GM04504 (cell line): Measurements from ENCODE around the gene EIF1.
A peak's percentile ranks its signal among the peaks of the same experiment; 100 is the strongest.
"Not testable (repeated sequence)": the region's sequence is repeated elsewhere in the genome, so short reads cannot be mapped to it uniquely, and the experiment has no call there.

Source experiments
- DNase-seq: peaks from one replicate; pipeline ENCODE4 v3.0.0-alpha.2; 2012; ENCODE audit warnings: low read depth

Gene EIF1

GRCh38 chr17:41678907-41679739 lies 9.6 kb upstream of the EIF1 start:
- DNase-seq, result no peak

DNA sequence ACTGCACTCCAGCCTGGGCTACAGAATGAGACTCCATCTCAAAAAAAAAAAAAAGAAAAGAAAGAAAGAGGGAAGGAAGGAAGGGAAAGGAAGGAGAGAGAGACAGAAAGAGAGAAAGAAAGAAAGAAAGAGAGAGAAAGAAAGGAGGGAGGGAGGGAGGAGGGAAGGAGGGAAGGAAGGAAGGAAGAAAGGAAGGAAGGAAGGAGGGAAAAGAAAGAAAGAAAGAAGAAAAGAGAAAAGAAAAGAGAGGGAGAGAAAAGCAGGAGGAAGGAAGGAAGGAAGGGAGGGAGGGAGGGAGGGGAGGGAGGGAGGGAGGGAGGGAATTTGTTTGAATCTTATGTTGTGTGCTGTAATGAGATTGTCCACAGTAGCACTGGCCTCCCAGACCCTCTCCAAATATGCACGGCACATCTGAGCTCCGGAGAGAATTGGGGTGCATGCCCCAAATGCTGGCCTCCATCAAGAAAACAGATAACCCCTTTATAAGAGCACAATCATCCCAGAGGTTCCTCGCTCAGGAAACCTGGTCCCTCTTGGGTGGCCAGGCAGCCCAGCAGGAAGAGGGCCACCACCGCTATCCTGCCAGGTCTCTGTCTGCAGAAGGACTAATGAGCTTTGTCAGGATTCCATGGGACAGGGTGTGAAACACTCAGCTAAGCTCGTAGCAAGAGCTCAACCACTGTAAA lies 8.8 kb upstream of the EIF1 start:
- DNase-seq, result no peak

DNA sequence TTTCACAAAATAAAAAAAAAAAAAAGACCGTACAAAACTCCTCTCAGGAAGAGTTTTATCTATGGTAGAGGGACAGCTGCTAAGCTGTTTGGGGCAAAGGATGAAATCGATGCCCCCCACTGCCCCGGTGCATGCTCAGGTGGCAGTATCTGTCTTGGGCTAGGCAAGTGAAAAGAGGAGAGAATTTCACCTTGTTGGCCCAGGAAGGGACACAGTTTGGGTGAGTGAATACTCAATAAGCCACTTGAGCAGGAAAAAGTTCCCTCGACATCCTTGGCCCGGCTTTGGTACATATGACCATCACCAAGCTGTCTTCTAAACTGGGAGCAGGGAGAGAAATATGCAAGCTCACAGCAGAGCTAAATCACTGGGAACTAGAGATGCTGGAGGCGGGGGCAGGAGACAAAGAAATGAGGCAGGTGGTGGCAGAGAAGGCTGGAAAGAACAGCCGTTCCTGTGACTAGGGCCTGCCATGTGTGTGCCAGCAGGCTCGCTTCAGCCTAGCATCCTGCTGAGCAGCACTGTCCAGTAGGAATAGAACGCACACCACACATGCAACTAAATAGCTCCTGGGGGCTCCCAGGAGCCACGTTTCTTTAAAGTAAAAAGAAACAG lies 8.2 kb upstream of the EIF1 start:
- no peak for DNase-seq

GRCh38 chr17:41681776-41682175 lies 6.9 kb upstream of the EIF1 start:
- DNase-seq, result no peak

- DNase-seq, result no peak
Observed at GRCh38 chr17:41682631-41683030, 6.1 kb upstream of the EIF1 start.

DNA sequence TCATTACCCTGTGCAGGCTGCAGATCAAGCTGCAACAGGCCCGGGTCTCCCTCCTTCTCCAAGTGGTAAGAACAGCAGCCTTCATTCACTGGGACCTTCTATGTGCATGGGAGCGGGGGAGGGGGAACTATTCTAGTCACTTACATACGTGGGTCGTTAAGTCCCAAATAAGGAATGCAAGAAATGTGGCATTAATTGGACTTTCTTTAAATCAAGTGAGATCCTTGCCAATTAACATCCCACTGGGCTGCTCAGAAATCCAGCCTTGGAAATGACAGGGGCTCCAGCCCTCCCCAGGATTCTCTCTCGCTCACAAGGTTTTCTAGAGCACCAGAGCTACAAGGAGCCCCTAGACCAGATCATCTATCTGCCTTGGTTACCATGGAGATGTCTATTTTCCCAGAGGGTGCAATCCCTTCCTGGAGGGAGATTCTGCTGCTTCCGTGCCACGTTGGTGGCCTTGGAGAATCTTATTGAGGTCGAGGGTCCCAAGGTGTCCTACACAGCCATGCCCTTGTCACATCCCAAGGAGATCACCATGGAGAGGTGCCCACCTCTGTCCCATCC lies 5.2 kb upstream of the EIF1 start:
- no peak for DNase-seq

DNA sequence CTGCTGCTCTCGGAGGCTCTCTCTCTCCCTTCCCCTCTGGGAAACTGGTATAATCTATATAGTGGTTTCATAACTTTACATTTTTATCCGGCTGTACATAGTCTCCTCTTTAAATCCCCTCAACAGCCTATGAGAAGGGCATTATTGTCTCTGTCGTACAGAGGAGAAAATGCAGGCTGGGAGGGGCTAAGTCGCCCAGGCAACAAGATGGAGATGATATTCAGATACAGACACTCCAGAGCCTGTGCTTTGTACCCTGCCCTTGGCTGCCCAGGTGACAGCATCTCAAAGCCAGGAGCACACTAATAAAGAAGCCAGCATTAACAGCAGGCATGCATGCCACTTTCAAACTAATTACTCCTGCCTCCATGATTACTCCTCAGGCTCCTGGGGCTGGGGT lies 4.7 kb upstream of the EIF1 start:
- no peak for DNase-seq

- DNase-seq, result not testable (repeated sequence)
Observed at GRCh38 chr17:41685753-41686152, 2.9 kb upstream of the EIF1 start.

DNA sequence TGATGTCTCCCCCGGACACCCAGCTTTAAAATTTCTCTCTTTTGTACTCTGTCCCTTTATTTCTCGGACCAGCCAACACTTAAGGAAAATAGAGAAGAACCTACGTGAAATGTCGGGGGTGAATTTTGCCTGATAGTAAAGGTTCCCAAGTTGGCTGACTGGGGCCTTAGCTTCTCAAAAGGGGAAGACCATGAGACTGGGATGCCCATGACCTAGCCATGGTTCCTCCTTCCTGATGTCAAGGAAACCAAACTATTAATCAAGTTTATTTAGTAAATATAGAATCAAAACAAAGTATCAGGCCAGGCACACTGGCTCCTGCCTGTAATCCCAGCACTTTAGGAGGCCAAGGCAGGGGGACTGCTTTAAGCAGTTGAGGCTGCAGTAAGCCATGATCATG lies 2.4 kb upstream of the EIF1 start:
- DNase-seq, result no peak

- DNase-seq, result no peak
Observed at GRCh38 chr17:41687828-41688640, 651 bp upstream of the EIF1 start.

DNA sequence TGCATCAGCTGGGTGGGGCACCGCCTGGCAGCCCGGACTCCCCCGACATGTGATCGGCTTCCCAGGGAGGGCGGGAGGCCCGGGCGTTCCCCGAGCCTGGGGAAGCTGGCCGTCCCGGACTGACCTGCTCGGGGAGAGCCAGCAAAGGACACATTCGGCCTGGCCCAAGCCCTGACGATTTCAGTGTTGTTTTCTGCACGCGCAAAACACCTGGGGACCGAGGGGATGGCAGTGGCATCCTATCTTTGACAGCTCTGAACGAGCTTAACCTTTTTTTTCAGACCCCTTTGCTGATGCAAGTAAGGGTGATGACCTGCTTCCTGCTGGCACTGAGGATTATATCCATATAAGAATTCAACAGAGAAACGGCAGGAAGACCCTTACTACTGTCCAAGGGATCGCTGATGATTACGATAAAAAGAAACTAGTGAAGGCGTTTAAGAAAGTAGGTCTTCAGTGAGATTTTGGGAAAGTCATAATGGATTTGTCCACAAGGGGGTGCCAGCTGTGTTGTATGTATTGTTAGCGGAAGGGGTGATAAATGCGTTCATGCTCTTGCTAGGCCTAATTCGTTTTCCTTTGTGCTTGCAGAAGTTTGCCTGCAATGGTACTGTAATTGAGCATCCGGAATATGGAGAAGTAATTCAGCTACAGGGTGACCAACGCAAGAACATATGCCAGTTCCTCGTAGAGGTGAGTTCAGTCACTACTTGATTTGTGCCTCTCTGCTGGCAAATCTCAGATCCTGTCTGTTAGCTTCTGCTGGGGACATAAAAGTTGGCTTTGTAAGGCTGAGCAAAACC lies 1.0 kb downstream of the EIF1 start:
- no peak for DNase-seq

DNA sequence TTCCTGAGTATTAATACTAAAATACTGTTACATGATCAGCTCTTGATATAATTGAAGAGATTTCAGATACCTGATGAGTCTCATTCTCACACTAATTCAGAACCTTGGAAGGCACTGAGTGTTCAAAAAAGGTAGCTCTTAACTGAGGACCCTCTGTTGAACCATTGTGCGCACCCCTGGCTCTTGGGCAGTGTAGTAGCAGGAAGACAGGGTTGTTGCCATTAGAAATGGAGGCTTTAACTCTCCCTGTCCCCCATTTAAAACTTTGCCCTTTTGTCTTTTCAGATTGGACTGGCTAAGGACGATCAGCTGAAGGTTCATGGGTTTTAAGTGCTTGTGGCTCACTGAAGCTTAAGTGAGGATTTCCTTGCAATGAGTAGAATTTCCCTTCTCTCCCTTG lies 1.8 kb downstream of the EIF1 start:
- no peak for DNase-seq

DNA sequence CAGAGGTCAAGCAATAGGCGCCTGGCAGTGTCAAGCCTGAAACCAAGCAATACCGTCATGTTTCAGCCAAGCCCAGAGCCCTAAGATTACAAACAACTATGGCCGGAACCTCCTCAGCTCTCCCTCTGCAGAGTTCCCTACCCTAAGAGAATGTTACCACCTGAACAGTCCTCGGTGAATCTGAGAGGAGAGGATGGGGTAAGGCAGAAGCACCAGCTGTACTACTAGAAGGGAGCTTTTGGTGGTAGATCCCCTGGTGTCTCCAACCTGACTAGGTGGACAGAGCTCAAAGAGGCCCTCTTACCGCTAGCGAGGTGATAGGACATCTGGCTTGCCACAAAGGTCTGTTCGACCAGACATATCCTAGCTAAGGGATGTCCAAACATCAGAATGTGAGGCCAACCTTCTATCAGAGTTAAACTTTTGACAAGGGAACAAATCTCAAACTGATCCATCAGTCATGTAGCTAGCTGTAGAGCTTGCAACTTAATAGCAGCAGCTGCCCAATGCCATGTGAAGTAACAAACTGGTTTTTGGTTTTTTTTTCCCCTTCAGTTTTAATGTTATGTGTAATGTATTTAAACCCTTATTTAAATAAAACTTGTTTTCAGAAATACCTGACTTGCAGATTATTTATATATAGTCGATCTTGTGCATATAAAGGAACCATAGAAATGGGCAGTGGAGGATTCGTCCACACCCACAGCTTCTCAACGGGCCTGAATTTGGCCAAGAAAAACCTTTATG lies 2.5 kb downstream of the EIF1 start:
- DNase-seq, result no peak

GRCh38 chr17:41692722-41693521 lies 4.2 kb downstream of the EIF1 start:
- no peak for DNase-seq

DNA sequence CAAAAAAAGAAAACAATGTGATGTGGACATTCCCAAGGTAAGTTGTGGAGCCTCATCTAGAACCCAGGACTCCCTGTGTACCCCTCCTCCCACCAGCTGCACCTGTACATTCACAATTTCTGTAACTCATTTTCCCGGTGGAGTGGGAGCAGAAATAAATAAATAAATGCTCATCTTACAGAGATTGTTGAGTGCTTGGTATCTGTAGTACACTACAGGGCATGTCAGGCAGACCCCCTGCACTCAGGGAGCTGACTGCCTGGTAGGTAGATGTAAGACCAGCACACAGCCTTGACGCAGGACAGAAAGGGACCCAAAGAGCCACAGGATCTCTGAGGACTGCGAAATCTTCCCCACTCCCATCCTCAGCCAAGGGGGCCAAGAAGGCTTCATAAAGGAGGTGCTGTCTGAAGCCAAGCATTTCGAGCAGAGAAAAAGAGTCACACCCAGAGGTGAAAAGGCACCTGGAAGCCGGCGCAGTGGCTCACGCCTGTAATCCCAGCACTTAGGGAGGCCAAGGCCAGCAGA lies 6.5 kb downstream of the EIF1 start:
- no peak for DNase-seq

GRCh38 chr17:41695954-41696757 lies 7.5 kb downstream of the EIF1 start:
- DNase-seq, result no peak

DNA sequence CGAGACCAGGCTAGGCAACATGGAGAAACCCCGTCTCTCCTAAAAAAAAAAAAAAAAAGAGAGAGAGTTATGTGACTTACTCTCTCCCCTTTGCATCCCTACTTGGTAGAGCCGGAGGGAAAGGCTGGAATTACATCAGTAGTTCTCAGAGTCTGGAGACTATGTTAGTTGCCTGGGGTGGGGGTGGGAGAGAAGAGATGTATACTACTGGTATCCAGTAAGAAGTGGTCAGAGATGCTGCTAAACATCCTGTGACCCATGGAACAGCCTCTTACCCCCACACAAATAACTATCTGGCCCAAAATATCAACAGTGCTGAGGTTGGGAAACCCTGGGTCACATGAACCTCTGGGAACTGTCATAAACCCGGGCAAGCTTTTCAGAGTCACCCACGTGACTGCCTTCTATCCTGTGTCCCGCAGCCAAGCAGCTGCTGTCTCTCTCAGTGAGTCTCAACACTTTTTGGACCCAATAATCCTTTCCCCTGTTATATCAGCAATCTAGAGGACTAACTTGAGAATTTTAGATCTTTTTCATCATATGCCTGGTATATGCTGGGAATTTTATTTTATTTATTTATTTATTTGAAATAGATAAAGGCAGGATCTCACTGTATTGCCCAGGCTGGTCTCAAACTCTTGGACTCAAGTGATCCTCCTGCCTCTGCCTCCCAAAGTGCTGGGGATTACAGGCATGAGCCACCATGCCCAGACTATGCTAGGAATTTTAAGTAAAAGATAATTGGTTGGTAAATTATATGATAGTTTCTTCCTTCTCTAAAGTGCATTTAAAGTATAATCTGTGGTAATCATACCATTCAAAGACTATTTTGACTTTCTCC lies 8.7 kb downstream of the EIF1 start:
- DNase-seq, result peak; percentile 64

GRCh38 chr17:41700843-41701242 lies 12.2 kb downstream of the EIF1 start:
- DNase-seq, result not testable (repeated sequence)
